SIG-M5 (cell line): ENCODE results near the gene NKPD1.

Source experiments
- DNase-seq: peaks from one replicate; lab custom pipeline; 2025; lab: John Stamatoyannopoulos, UW

Gene NKPD1

GRCh38 chr19:45154064-45154827 is 6.5 kb downstream of the NKPD1 start:
- DNase-seq: no peak

DNA sequence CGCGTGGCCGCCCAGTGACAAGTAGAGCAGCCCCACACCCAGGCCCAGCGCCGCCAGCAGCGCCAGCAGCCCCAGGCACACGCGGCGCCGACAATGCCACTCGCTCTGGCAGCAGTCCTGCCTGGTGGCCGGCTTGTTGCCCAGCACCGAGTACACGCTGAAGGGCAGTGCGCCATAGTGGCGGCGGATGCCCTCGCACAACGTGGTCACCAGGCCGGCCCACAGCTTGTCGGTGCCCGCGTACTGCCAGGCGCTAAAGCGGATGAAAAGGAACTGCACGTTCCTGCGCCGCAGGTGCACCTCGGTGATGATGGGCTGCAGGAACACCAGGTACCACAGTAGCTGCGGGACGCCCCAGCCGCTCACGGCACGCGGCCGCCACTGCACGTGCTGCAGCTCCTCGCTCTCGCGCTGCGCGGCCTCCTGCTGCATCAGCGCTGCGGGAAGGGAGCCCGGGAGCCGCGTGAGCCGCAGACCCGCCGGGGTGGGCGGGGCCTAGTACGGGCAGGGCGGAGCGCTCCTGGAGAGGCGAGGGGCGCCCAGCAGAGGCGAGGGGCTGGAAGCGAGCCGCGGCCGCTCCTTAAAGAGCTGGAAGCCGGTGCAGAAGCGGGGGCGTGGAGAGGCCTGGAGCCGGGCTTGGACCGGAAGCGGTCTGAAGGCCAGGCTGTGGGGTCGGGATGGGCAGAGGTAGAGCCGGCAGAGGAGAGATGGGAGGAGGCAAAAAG is 7.3 kb downstream of the NKPD1 start:
- no peak for DNase-seq

DNA sequence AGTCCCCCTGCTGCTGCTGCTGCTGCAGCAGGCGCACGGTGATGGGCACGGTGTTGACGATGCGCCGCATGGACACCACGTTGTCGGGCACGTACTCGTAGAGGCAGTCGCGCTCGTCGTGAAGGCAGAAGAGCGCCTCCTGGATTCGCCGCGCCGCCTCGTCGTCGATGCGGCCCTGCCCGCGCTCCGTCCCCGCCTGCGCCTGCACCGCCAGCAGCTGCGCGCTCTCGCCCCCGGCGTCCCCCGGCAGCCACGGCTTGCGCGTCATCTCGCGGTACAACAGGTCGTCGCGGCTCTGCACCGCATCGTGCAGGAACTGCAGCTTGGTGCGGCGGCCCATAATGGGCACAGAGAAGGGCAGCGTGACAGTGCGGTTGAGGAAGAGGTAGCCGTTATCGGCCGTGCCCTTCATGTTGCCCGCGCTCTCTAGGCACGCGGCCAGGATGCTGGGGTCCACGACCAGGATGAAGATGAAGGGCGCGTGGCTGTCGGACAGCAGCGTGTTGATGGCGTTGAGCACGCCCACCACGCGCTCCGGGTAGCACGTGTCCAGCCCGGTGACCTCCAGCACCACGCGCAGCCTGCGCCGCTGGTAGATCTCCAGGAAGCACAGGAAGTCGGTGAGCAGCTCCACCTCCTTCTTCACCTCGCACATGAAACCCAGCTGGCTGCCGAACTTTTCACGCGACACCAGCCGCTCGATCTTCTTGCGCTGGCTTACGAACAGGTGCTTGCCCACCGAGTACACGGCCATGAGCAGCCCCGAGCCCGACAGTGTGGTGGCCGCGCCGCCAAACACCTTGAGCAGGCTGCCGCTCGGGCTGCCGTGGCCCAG is 8.1 kb downstream of the NKPD1 start:
- DNase-seq: no peak

DNA sequence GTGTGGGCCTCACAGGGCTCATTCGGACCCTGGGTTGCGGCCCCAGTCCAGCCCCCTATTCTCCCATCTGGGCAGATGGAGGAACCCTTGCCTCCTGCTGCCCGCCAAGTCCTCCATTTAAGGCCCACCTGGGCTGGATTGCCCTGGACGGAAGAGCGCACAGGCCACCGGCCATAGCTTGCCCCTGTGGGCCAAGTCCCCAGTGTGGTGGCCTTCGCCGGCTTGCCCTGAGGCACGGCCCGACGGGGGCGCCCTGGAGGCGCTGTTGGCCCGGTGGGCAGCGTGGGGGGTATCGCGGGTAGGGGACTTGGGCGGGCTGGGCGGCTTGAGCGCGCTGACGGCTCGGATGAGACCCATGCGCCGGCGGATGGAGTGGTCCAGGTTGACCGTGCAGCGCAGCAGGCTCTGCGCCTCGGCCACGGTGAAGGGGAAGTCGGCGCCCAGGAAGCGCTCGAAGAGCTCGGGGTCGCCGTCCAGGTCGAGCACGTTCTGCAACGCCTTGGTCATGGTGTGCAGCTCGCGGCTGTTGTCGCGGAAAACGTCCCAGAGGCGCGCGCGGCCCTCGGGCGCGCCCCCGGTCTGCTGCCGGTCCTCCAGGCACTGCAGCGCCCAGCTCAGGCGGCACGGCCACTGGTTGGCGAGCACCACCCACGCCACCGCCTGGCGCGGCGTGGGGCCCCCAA is 8.8 kb downstream of the NKPD1 start:
- DNase-seq: no peak

DNA sequence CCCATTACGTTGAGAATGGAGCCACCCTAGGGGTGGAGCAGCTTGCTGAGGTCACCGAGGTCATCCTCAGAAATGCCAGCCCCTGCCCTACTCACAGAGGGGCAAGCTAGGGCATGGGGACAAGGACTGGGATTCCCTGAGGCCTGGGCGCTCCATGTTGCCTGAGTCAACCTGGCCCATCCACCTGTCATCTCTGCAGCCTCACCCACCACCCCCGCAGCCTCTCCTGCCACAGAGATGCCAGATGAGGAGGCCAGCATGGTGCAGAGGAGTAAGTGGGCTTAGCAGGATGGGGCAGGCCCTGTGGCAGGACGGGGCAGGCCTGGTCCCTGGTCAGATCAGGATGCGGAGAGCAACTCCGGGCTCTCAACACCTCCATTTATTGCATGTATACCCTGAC is 9.5 kb downstream of the NKPD1 start:
- DNase-seq: no peak

GRCh38 chr19:45150751-45151281 is 10.0 kb downstream of the NKPD1 start:
- DNase-seq: no peak

DNA sequence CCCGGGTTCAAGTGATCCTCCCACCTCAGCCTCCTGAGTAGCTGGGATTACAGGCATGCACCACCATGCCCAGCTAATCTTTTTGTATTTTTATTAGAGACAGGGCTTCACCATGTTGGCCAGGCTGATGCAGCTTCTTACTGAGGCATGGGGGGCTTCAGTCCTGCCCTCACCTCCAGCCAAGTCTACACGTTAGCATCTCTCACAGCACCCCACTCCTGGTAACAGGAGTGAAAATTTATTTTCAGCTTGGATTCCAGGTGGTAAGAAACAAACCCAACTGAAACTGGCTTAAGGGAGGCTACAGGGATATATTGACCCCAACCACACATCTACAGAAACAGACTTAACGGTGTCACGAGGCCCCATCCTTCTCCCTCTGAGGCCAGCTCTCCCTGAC is 10.6 kb downstream of the NKPD1 start:
- DNase-seq: no peak

- DNase-seq: no peak
Observed at GRCh38 chr19:45149129-45149528, 11.7 kb downstream of the NKPD1 start.

GRCh38 chr19:45147835-45148676 is 12.7 kb downstream of the NKPD1 start:
- DNase-seq: no peak

DNA sequence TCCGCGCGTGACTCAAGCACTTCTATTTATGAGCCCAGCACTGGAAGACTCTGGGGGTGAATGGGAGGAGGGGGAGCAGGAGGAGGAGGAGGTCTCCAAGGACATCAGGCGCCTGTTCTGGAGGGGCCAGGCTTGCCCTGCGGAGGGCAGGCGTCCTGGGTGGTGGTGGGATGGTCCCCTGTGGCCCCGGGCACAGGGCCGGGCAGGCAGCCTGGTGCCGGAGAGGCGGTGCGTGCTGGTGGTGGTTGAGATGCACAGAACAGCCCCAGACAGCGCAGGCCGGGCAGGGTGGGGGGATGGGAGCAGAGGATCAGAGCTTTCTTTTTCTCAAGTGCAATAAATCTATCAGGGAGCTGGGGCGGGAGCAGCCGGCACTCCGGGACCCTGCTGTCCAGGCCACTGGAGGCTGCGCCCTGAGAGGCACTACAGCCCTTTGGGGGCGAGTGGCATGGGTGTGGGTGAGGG is 14.0 kb downstream of the NKPD1 start:
- no peak for DNase-seq

GRCh38 chr19:45146251-45146650 is 14.5 kb downstream of the NKPD1 start:
- DNase-seq: no peak

- DNase-seq: no peak
Observed at GRCh38 chr19:45145270-45146189, 15.3 kb downstream of the NKPD1 start.

GRCh38 chr19:45144431-45145269 is 16.1 kb downstream of the NKPD1 start:
- no peak for DNase-seq

DNA sequence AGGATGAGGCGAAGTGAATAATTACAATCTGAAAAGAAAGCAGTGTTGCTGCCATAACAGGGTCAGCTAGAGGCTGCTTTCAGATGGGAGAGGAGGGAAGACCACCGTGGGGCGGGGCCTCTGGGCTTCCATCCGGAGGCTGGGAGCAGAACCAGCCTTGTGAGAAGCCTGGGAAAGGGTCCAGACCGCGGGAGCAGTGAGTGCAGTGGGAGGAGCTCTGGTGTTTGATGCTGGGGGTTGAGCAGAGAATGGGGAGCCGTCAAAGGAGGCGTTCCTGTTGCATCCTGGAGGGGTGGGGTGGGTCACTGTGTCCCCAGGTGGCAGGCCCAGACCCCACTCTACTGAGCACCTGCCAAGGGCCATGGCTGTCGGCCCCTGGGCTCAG is 18.1 kb downstream of the NKPD1 start:
- no peak for DNase-seq

DNA sequence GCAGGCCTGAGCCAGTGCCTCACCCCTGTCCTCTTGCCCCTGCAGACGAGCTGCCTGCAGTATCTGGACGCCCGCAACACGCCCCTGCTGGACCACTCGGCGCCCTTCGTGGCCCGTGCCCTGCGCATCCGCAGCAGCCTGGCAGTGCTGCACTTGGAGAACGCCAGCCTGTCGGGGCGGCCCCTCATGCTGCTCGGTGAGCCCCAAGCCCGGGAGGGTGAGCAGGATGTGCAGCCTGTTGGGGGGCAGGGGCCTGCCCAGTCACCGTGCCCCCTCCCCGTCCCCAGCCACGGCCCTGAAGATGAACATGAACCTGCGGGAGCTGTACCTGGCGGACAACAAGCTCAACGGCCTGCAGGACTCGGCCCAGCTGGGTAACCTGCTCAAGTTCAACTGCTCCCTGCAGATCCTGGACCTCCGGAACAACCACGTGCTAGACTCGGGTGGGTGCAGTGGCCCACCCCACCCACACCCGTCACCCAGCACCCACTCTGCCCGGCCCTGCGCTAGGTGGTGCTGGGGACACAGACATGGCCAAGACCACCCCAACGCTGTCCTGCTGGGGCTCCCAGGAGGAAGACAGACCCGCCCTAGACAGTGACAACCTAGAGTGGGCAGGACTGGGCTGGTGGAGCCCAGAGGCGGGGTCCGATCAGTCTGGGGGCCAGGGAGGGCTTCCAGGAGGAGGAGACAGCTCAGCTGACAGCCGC is 18.6 kb downstream of the NKPD1 start:
- no peak for DNase-seq

DNA sequence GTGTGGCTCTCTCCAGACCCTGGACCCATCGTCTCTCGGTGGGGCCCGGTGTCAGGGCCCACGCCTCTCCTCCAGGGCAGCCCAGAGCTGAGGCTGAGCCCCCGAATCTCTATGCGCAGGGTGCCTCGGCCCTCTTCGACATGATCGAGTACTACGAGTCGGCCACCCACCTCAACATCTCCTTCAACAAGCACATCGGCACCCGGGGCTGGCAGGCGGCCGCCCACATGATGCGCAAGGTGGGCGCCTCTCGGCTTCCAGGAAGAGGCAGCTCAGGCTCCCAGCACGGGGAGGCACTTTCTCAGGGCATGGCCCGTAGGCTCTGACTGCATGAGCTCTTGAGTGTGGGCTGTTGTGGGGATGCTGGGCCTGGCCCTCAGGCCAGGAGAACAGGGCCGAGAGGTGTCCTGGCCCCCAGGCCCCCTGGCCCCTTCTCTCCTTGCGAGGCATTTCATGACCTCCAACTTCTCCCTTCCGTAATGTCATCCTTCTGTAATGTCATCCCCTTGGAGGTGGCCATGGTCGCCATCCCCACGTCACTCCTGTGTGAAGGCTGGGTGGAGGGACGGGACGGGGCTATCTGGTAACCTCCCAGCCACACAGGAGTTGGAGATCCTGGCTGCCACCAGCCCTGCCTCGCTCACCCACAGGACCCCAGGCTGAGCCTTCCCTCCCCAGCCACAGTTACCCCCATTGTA is 19.4 kb downstream of the NKPD1 start:
- no peak for DNase-seq

- DNase-seq: no peak
Observed at GRCh38 chr19:45140533-45140932, 20.2 kb downstream of the NKPD1 start.

- DNase-seq: no peak
Observed at GRCh38 chr19:45140144-45140503, 20.7 kb downstream of the NKPD1 start.
